Naive thymus-derived CD4-positive, alpha-beta T cell (primary cell): Measurements from ENCODE around the gene TRMT13. TPM values are rescaled to one million over a fixed set of nuclear protein-coding genes. Genes with fewer than 3 reads are reported as not detected.
"Not testable (repeated sequence)": the region's sequence is repeated elsewhere in the genome, so short reads cannot be mapped to it uniquely, and the experiment has no call there.

ENCODE experiments used
- ATAC-seq: fragments of 150-1000 bp; cut with Tn5 transposase; 2 replicates; pipeline ENCODE4 v1.10.0; 2021; ENCODE audit warnings: mild to moderate bottlenecking, moderate library complexity
- CTCF ChIA-PET: fragments of 350-600 bp; sonication (Branson Sonifier 250); formaldehyde crosslinking; loops from one replicate; lab custom pipeline; 2021; ENCODE audit warnings: antibody characterized with exemption; lab: Charles Lee
- POLR2A ChIA-PET: fragments of 350-600 bp; sonication (Branson Sonifier 250); formaldehyde crosslinking; loops from one replicate; lab custom pipeline; 2021; ENCODE audit warnings: antibody characterized with exemption, inconsistent platforms; lab: Charles Lee
- DNase-seq, 9 donors: peaks; one replicate each; pipeline versions ENCODE4 v3.0.0 to v3.0.0-alpha.2; 2020 to 2022; ENCODE audit warnings: mixed read lengths in 1 of 9
- H3K27ac ChIP-seq: one replicate; pipeline ENCODE4 v1.7.0; 2013; ENCODE audit warnings: mild to moderate bottlenecking, low read depth, low read length, moderate library complexity
- H3K27me3 ChIP-seq, 2 donors: one replicate each; pipeline ENCODE4 v1.7.0; 2013; ENCODE audit warnings: low read length in 2 of 2, mild to moderate bottlenecking in 2 of 2, moderate library complexity in 2 of 2; ENCODE audit not compliant: control insufficient read depth in 2 of 2, insufficient read depth in 2 of 2
- H3K36me3 ChIP-seq, 3 experiments: 1 replicate in 2 of 3; 2 replicates in 1 of 3; pipeline ENCODE4 v1.7.0; 2013; ENCODE audit warnings: low read length in 3 of 3, mild to moderate bottlenecking in 3 of 3, moderate library complexity in 1 of 3; ENCODE audit not compliant: insufficient read depth in 3 of 3, control insufficient read depth in 2 of 3
- H3K4me1 ChIP-seq, 2 donors: one replicate each; pipeline ENCODE4 v1.7.0; 2013; ENCODE audit warnings: low read length in 2 of 2, mild to moderate bottlenecking in 2 of 2, moderate library complexity in 1 of 2; ENCODE audit not compliant: control insufficient read depth in 2 of 2, insufficient read depth in 2 of 2
- H3K4me3 ChIP-seq: 2 replicates; pipeline ENCODE4 v1.7.0; 2013; ENCODE audit warnings: mild to moderate bottlenecking, low read length
- H3K9me3 ChIP-seq, 3 experiments: 1 replicate in 2 of 3; 2 replicates in 1 of 3; pipeline ENCODE4 v1.7.0; 2013; ENCODE audit warnings: low read length in 3 of 3; ENCODE audit not compliant: control insufficient read depth in 2 of 3
- H3K27ac Mint-ChIP-seq, 9 donors: one replicate each; pipeline ENCODE4 v1.8.0; 2020 to 2022; ENCODE audit warnings: mixed read lengths in 9 of 9, mild to moderate bottlenecking in 8 of 9, moderate library complexity in 5 of 9, inconsistent platforms in 2 of 9
- H3K27me3 Mint-ChIP-seq, 5 donors: one replicate each; pipeline ENCODE4 v1.8.0; 2021 to 2022; ENCODE audit warnings: mixed read lengths in 5 of 5, mild to moderate bottlenecking in 1 of 5
- H3K36me3 Mint-ChIP-seq, 5 donors: one replicate each; pipeline ENCODE4 v1.8.0; 2020 to 2022; ENCODE audit warnings: mixed read lengths in 5 of 5, mild to moderate bottlenecking in 3 of 5, inconsistent platforms in 1 of 5
- H3K4me1 Mint-ChIP-seq, 7 donors: one replicate each; pipeline ENCODE4 v1.8.0; 2020 to 2022; ENCODE audit warnings: mixed read lengths in 7 of 7, mild to moderate bottlenecking in 3 of 7, inconsistent platforms in 1 of 7
- H3K4me3 Mint-ChIP-seq, 10 donors: one replicate each; pipeline ENCODE4 v1.8.0; 2020 to 2022; ENCODE audit warnings: mild to moderate bottlenecking in 10 of 10, mixed read lengths in 10 of 10, moderate library complexity in 6 of 10, inconsistent platforms in 2 of 10
- H3K9me3 Mint-ChIP-seq, 11 donors: one replicate each; pipeline ENCODE4 v1.8.0; 2020 to 2022; ENCODE audit warnings: mixed read lengths in 11 of 11, mild to moderate bottlenecking in 4 of 11, inconsistent platforms in 1 of 11, moderate library complexity in 1 of 11
- intact Hi-C, 2 donors: fragments of 100-400 bp; cut with micrococcal nuclease; formaldehyde crosslinking; loops; one replicate each; pipeline ENCODE4 v1.15.1; 2023
- polyA plus RNA-seq, 2 donors: library from polyadenylated mRNA; unstranded; fragments of 300-500 nt; fragmentation: Illumina TruSeq; gene quantifications; one replicate each; pipeline ENCODE4 v1.2.3, GENCODE V29; 2021
- total RNA-seq, 6 experiments: library from RNA in 5 of 6; stranded (reverse) in 5 of 6; gene quantifications; 1 replicate in 5 of 6; 2 replicates in 1 of 6; pipeline ENCODE4 v1.2.3 and lab custom pipeline; 2021 to 2026

The TRMT13 gene
- total and polyA plus RNA-seq, 7 experiments from 2014 or later, result 8.7 to 60.3 (median 18.0) TPM

GRCh38 chr1:100188617-100189016 lies 55.7 kb downstream of the TRMT13 start:
- ChIA-PET POLR2A (no interaction called here), CTCF (no interaction called here)
- H3K4me3 ChIP-seq, result no peak overlapping the region
- DNase-seq (no peak), ATAC-seq (no peak)
- Mint-ChIP-seq H3K9me3 (peaks cover 0 to 2% (median 0%) of the 10 kb centered on the region in 11 donors), H3K36me3 (peaks cover 4 to 30% (median 23%) of the 10 kb centered on the region in 5 donors), H3K27ac (no peak overlapping the region), H3K4me3 (no peak overlapping the region), H3K27me3 (no peaks in the 10 kb centered on the region), H3K4me1 (peaks cover 0 to 4% (median 0%) of the 10 kb centered on the region in 7 donors)
- no peaks in the 10 kb centered on the region for H3K27me3 ChIP-seq
- no peak overlapping the region for H3K27ac ChIP-seq
- no peaks in the 10 kb centered on the region for H3K4me1 ChIP-seq
- H3K36me3 ChIP-seq, result peaks cover 0 to 16% (median 0%) of the 10 kb centered on the region in 3 experiments
- intact Hi-C loops, result no loop called here
- no peaks in the 10 kb centered on the region for H3K9me3 ChIP-seq

- Mint-ChIP-seq H3K4me3 (no peak overlapping the region), H3K4me1 (peaks cover 0 to 9% (median 0%) of the 10 kb centered on the region in 7 donors), H3K36me3 (peaks cover 22 to 58% (median 56%) of the 10 kb centered on the region in 5 donors), H3K27me3 (no peaks in the 10 kb centered on the region), H3K9me3 (no peaks in the 10 kb centered on the region), H3K27ac (peak overlapping the region in 1 of 9 donors; percentile 34)
- ChIA-PET CTCF (interaction anchor here (0.6 kb wide), 1 partner anchor 260 kb away, joined by 3 read pairs; no protein-coding TSS in a partner anchor), POLR2A (no interaction called here)
- DNase-seq (no peak), ATAC-seq (no peak)
- no peak overlapping the region for H3K27ac ChIP-seq
- H3K4me3 ChIP-seq, result no peak overlapping the region
- peaks cover 10 to 36% (median 15%) of the 10 kb centered on the region in 3 experiments for H3K36me3 ChIP-seq
- intact Hi-C loops, result no loop called here
- no peaks in the 10 kb centered on the region for H3K27me3 ChIP-seq
- H3K4me1 ChIP-seq, result no peaks in the 10 kb centered on the region
- no peaks in the 10 kb centered on the region for H3K9me3 ChIP-seq
Observed at GRCh38 chr1:100198596-100198995, 65.6 kb downstream of the TRMT13 start.

- H3K27ac ChIP-seq, POLR2A ChIA-PET, ATAC-seq, CTCF ChIA-PET, H3K4me3 ChIP-seq, H3K27me3 Mint-ChIP-seq, DNase-seq, H3K27ac Mint-ChIP-seq, intact Hi-C loops, H3K9me3 Mint-ChIP-seq, H3K4me3 Mint-ChIP-seq, H3K4me1 Mint-ChIP-seq, H3K9me3 ChIP-seq, H3K27me3 ChIP-seq, H3K4me1 ChIP-seq: not testable (repeated sequence)
- peaks cover 33 to 73% (median 70%) of the 10 kb centered on the region in 5 donors for H3K36me3 Mint-ChIP-seq
- peaks cover 10 to 36% (median 15%) of the 10 kb centered on the region in 3 experiments for H3K36me3 ChIP-seq
Observed at GRCh38 chr1:100200060-100200459, 67.1 kb downstream of the TRMT13 start.

Other genes starting within 250 kb of the TRMT13 start
- gene SLC35A3, start 163.2 kb upstream of the TRMT13 start, total RNA-seq, result 10 to 100 TPM; 21.1 to 31.6 (median 27.3) TPM
- 10 to 100 TPM; 13.9 to 15.0 TPM for gene SLC35A3, start 163.2 kb upstream of the TRMT13 start, polyA plus RNA-seq
- gene SASS6, start 233 bp upstream of the TRMT13 start, total RNA-seq, result 10 to 100 TPM in 1 of 5 experiments, 1 to 10 TPM in 4; 2.5 to 11.6 (median 5.6) TPM
- 1 to 10 TPM; 1.5 to 3.0 TPM for gene SASS6, start 233 bp upstream of the TRMT13 start, polyA plus RNA-seq
- gene LRRC39, start 45.1 kb downstream of the TRMT13 start, total RNA-seq, result 1 to 10 TPM in 4 of 5 experiments, under 1 TPM in 1; 0.53 to 1.9 (median 1.1) TPM
- gene LRRC39, start 45.1 kb downstream of the TRMT13 start, polyA plus RNA-seq, result not detected
- gene DBT, start 116.7 kb downstream of the TRMT13 start, total RNA-seq, result 10 to 100 TPM in 2 of 5 experiments, 1 to 10 TPM in 3; 9.2 to 18.4 (median 9.7) TPM
- gene DBT, start 116.7 kb downstream of the TRMT13 start, polyA plus RNA-seq, result 1 to 10 TPM; 6.4 to 6.9 TPM
- 10 to 100 TPM; 33.3 to 47.7 (median 35.8) TPM for gene RTCA, start 133.1 kb downstream of the TRMT13 start, total RNA-seq
- gene RTCA, start 133.1 kb downstream of the TRMT13 start, polyA plus RNA-seq, result 10 to 100 TPM; 16.4 to 17.9 TPM
- 100 to 1,000 TPM in 2 of 5 experiments, 10 to 100 TPM in 3; 47.1 to 136 (median 85.1) TPM for gene CDC14A, start 219.3 kb downstream of the TRMT13 start, total RNA-seq
- gene CDC14A, start 219.3 kb downstream of the TRMT13 start, polyA plus RNA-seq, result 10 to 100 TPM; 53.2 to 54.7 TPM